Stimulated activated CD8-positive, alpha-beta memory T cell treated with anti-CD3 and anti-CD28 coated beads, Interleukin-15, amount 100 ng/mL, for 1 hour (primary cell): ENCODE measurements around the gene REM1.
A peak's percentile ranks its signal among the peaks of the same experiment; 100 is the strongest.
"Not testable (repeated sequence)": the region's sequence is repeated elsewhere in the genome, so short reads cannot be mapped to it uniquely, and the experiment has no call there.

Experiments used
- DNase-seq: peaks from one replicate; pipeline ENCODE4 v3.0.0-alpha.2; 2020; ENCODE audit warnings: low read depth

Gene REM1

DNA sequence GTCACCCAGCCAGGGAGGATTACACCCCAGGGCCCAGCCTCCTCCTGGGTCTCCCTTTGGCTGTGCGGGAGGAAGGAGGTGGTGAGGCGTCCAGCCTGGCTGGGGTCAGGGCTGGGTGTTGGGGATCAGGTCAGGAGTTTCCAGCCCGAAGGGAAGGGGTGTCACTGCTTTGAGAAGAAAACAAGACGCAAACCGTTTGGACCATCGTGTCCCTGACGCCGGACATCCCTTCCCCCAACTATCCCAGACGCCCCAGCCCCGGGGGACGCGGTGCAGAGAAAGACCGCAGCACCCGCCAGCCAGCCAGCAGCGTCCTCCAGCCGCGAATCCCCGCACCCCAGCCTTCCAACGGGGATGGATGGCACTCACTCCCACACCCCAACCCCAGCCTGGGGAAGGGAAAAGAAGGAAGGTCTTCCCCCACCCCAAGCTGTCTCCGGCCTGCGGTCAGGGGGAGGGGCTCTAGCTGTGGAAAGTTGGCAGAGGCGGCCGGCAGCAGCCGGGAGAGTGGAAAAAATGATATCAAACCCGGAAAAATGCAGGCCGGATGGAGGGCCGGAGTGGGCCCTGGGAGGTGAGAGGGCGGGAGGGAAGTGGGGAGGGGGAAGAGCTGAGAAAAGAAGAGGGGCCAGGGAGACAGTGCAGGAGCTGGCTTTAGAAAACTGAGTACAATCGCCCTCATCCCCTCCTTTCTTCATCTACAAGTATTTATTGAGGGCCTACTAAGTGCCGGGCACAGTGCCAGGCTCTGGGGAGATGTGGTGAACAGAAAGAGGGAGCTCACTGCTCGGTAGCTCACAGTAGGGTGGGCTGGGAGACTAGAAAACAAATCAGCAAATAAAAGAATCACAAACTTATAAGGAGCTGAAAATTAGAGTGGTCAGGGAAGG, 10.6 kb downstream of the REM1 start:
- DNase-seq = no peak

DNA sequence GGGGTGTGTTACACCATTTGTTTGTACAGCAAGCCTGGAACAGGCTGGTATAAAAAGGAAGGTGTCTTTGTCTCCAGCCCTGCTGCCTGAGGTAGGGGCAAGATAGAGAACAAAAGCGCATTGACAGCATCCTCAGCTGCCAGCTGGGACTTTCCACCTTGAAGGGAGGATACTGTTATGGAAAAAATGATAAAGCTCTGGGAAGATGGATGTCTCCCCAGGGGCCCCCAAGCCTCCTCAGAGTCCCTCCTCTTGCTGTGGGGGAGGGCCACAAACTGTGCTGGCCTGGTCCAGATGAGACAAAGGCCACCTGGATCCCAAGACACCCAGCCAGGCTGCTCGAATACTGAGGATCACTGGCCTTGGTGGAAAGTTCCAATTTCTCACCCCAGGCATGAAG, 13.0 kb downstream of the REM1 start:
- no peak for DNase-seq

DNA sequence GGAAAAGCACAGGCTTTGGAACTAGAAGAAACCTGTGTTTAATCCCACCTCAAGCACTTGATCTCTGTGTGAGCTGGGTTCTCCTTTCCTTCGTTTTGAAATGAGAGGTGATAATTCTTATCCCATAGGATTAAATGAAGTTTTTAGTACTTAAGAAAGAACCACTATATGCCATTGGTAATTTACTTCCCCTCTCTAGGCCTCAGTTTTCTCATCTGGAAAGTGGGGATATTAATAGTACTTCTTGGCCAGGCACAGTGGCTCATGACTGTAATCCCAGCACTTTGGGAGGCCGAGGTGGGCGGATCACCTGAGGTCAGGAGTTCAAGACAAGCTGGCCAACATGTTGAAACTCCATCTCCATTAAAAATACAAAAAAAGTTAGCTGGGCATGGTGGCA, 14.1 kb downstream of the REM1 start:
- DNase-seq = no peak

DNA sequence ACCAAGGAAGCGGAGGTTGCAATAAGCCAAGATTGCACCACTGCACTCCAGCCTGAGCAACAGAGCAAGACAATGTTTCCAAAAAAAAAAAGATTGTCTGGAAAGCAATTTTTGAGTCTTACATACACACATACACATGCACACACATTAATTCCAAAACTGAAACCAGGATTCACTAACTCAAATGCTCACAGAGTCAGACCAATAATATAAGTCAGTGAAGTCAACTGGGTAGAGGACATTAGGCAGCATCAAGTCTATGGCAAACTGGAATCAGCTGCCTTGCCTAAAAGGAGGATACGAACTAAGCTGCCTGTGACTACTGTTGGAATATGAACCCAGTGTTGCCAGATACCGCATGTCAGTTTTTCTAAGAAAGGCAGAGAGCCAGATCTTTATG, 15.7 kb downstream of the REM1 start:
- no peak for DNase-seq

DNA sequence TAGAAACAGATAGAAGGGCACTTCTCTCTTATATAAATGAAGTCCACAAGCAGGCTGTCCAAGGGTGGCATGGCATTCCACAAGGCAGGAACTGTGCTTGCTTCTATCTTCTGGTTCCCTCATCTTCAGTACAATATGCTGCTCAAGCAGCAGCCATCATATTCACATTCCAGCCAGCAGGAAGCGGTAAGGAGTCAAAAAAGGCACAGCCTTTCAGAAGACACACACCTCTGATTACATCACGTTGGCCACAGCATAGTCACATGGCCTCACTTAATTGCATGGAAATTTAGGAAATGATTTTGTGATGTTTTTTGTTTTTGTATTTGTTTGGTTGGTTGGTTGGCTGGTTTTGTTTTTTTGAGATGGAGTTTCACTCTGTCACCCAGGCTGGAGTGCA, 19.0 kb downstream of the REM1 start:
- DNase-seq = no peak

DNA sequence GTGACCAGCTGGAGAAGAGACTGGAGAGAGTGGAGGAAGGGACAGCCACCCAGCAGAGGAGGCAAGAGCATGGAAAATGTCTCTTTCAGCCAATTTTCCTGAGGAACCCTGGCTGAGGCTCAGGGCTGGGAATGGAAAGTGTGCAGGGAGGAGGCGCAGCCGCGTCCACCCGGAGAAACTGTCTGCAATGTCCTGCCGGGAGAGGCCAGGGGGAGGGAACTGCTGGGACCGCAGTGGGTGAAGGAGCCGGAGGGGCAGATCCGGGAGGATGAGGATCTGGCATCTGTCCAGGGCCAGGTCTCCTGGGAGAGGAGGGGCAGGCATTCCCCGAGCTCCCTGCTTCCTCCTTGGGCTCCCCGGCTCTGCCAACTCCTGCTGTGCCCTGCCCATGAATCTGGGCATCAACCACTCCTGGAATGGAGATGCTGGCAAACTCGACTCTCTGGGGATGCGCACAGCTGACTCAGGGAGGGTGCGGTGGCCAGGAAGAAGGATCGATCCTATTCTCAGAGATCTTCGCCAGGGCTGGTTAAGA, 21.7 kb downstream of the REM1 start:
- no peak for DNase-seq

DNA sequence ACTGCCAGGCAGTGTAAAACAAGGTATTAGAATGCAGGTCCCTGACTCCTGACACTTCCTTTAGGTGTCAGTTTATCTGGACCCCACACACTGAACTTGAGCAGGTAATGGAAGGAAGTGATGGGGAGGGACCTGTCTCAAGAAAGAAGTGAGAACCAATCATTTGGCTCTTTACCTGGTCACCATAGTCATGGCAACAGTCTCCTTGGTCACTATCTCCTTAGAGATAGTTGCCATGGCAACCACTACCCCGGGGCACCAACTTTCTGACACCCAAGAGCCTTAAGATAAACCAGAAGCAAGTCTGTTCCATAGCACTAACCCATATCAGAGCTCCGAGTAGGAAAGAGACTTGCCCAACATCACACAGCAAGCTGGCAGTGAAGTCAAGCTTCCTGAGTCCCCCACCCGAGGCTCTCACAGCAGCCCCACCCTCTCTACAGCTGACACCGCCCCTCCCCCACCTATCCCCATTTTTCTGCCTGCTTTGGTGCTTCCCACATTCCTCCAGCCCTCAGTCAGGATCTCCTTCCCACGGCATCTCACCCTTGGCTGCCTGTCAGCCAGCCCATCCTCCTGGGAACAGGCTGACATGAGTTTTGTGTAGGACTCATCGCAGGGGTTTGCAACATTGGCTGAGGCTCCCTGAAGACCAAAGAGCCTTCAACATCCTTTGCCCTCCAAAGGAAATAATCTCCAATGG, 22.9 kb downstream of the REM1 start:
- DNase-seq = no peak

DNA sequence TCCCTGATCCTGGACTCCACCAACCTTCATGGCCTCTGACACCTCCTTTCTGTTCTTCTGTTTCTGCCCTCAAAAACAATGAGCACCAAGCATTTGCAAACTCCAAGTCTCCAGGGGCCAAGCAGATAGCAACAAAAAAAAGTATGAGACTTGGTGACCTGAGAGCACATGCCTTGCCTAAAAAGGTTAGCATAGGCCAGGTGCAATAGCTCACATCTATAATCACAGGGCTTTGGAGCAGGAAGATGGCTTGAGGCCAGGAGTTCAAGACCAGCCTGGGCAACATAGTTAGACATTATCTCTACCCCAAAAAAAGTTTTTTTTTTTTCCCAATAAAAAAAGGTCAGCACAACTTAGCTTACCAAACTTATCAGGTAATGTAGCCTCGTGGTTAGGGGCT, 25.4 kb downstream of the REM1 start:
- DNase-seq = no peak

DNA sequence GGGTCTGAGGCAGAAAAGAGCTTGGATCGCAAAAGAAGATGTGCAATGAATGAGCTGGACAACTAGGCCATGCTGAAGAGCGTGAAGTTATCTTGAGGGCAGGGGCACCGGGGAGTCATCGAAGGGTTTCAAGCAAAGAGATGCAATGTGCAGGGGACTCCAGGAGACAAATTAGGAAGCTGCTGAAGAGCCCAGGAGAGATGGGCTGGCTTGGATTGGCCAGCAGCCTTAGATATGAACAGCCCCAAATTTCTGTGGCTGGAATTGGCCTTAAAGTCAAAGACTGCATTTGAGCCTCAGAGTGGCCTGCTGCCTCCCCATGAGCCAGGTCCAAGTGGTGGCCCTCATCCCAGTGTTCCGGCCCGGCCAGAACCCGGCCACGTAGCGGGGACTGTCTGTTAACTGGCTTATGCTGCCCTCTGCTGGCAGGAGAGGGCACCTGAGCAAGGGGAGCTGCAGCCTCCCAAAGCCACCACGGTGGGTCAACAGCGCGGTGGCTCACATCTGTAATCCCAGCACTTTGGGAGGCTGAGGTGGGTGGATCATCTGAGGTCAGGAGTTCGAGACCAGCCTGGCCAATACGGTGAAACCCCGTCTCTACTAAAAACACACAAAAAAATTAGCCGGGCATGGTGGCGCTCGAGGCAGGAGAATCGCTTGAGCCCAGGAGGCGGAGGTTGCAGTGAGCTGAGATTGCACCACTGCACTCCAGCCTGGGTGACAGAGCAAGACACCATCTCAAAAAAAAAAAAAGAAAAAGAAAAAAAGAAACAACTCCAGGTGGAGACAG, 28.0 kb downstream of the REM1 start:
- peak; percentile 58 for DNase-seq

DNA sequence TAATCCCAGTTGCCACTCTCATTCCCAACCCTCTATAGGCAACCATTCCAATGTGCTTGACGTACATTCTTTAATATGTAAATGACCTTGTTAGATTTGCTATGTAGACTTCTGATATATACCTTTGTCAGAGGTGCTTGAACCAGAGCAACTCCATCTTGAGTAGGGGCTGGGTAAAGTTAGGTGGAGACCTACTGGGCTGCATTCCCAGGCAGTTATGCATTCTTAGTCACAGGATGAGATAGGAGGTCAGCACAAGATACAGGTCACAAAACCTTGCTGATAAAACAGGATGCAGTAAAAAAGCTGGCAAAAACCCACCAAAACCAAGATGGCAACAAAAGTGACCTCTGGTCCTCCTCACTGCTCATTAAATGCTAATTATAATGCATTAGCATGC, 30.8 kb downstream of the REM1 start:
- no peak for DNase-seq

DNA sequence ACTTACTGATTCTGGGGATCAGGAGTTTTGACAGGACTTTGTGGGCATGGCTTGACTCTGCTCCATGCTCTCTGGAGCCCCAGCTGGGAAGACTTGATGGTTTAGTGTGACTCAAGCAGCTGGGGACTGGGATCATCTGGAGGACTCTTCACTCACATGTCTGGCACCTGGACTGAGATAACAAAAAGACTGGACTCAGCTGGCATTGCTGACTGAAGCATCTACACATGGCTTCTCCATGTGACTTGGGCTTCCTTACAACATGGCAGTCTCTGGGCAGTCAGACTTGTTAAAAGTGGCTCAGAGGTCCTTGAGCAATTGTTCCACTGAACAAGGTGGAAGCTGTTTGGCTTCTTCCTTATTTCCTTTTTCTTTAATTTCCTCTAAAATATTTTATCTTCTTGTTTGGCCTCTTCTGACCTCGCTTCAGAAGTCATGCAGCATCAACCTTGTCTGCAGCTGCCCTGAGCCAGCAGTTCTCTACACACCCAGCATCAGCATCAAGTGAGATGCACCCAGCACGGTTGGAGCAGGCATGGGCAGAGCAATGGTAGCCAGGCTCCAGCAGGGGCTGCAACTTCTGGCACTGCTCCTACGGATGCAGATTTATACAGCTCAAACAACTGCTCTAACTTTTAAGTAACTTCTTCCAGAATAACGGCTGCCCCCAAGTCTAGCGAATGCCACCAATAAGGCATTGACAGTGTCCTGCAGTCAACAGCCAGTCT, 33.6 kb downstream of the REM1 start:
- no peak for DNase-seq

DNA sequence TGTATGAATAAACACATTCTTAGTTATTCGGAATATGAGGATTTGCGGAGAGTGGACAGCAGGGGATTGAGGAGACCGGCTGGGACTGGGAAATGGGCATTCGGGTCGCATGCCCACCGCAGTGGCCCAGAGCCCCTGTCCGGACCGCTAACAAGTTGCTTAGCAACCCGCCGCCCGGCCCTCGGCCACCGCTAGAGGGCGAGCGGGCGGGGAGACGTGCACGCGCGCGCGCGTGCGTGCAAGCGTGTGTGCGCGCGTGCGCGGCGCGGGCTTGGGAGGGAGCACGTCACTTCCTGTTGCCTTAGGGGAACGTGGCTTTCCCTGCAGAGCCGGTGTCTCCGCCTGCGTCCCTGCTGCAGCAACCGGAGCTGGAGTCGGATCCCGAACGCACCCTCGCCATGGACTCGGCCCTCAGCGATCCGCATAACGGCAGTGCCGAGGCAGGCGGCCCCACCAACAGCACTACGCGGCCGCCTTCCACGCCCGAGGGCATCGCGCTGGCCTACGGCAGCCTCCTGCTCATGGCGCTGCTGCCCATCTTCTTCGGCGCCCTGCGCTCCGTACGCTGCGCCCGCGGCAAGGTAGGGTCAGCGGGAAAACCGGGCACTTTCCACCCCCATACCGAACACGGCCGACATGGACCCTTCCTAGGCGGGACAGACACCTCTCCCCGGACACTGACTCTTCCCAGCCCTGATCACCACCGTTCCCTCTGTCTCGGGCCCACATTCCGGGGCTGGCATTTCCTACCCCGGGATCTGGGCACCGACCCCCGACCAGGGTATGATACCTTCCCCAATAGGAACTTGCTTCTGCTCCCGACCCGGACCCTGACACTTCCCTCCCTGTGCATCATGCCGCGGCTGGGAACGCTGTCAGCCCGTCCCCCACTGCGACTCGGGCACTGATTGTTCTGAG, 39.3 kb downstream of the REM1 start, which contains the start of gene HM13:
TSS of gene HM13 (plus strand) at position 289 of the 918 bp plus-strand sequence. CDS start at position 399, 110 bp downstream.
- DNase-seq = peak; percentile 77

DNA sequence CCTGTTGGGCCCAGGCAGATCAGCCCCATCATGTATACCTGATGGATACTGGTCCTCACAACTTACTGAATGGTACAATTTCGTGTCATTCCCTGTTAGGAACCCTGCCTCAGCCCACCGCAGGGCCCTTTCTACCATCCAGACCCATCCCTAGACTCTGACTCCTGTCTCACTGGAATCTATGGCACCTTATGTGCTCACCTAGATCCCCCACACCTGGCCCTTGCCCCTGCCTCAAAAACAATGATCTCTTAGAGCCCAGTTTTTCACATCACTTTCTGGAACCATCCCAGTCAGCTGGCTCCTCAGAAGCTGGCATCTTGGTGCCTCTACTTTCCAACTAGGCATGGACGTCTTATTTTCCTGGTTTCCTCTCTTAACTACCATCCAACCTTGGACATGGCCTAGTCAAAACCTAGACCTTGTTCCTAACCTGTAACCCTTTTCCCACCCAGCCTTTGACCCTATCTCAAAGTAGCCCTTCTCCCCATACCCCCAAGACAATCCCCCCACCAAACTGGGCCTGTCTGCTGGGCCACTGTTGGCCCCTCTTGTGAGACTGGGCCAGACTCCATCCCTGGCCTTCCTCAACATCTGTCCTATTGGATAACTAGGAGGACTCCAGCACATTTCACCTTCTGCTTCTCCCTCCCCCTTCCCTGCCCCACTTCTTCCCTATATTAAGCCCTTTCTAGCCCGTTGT, 40.1 kb downstream of the REM1 start:
- DNase-seq = no peak

DNA sequence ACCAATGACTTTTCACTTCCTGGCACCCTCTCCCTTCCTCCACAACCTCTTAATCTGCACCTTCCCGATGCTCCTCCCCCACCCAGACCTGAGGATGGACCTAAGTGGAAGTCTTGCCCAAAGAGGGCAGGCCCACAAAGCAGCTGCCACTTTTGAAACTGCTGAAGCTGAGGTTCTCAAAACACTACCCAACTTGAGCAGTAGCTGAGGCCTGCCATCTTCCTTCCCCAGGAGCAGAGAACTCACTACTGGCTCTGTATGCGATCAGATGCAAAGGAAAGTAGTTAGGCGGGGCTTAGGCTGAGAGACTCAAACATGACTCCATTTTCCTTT, 40.7 kb downstream of the REM1 start:
- DNase-seq = no peak

DNA sequence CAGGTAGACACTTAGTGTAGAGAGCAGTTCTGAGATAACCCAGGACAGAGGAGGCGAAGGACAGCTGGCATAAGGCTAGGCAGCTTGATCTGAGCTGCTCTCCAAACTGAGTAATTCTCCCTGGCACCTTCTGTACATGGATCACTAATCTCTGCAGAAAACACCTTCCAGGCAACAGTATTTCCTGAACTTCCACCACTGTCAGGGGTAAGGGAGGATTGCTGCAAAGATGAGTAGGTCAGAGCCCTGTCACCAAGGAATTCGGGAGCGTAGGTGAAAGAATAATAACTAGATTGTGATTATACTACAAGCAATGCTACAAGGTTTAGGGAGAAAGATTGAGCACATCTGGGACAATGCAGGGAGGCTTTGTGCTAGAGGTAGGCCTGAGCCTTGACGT, 41.1 kb downstream of the REM1 start:
- no peak for DNase-seq

DNA sequence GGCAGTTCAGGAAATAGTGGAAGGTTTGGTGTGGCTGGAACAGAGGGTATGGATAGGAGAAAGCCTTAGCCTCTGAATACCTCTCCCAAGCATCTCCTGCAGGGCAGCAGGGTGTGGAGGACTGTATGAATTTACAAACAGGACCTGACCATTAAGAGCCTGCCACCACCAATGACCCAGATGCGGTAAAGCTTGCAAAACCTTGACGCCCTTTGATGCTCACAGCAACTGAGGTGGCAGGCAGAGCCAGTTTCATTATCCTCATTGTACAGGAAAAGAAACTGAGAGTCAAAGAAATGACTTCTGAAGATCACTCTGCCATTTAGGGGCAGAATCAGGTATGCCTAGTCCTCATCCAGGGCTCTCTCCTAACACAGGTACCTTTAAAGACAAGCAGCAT, 41.6 kb downstream of the REM1 start:
- no peak for DNase-seq

DNA sequence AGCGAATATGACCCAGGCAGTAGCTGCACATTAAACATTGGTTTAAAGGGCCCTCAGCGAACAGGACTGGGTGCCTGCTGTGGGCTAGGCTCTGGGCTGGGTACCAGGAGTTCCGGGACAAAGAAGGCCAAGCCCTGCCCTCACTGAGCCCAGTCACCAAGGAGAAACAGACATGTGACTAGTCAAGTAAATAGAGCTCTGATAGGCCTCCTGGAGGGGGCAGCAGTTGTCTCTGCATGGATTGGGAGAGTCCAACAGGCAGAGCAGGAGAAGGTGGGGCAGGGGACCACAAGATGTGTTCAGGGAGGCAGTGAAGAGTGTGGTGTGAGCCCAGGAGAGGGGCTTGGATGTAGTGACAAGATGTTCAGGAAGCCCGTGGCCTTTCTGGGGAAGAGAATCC, 42.3 kb downstream of the REM1 start:
- DNase-seq = no peak

DNA sequence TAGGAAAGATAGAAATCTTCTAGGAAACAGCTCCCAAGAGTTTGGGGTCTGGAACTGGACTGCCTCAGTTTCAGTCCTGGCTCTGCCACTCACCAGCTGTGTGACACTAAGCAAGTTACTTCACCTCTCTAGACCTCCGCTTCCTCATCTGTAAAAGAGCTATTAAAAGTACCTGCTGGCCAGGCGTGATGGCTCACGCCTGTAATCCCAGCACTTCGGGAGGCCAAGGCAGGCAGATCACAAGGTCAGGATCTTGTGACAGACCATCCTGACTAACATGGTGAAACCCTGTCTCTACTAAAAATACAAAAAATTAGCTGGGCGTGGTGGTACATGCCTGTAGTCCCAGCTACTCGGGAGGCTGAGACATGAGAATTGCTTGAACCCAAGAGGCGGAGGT, 46.2 kb downstream of the REM1 start:
- DNase-seq = not testable (repeated sequence)

DNA sequence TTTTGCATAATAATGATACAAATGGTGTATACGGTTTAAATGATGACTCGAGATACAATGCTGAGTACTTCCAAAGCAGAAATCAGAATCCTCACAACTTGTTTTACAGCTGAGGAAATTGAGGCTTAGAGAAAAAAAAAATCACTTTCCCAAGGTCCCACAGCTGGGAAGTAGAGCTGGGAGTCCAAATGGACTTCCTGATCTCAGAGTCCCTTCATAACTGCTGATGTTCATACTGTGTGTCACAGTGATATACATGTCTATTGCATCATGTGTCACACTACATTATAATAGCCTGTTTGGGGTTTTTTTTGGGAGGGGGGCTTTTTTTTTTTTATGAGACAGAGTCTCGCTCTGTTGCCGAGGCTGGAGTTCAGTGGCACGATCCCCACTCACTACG, 47.6 kb downstream of the REM1 start:
- no peak for DNase-seq
